Skin epidermis (tissue), 12 donors: Measurements from ENCODE around the gene PDZD2.

Source experiments
- H3K27ac ChIP-seq, 21 experiments: fragments of 200-600 bp; sonication (generic) in 11 of 21; one replicate each; pipeline ENCODE4 v1.5.0; 2020; ENCODE audit warnings: mild to moderate bottlenecking in 3 of 21, inconsistent platforms in 2 of 21, moderate library complexity in 2 of 21
- H3K4me3 ChIP-seq, 7 experiments: fragments of 200-600 bp; sonication (generic) in 2 of 7; one replicate each; pipeline ENCODE4 v1.5.0; 2020; ENCODE audit warnings: inconsistent platforms in 2 of 7, mild to moderate bottlenecking in 2 of 7, moderate library complexity in 1 of 7

PDZD2 gene

GRCh38 chr5:31853398-31854135 lies 214.6 kb downstream of the PDZD2 start:
- Histone ChIP-seq H3K27ac (peak overlapping the region in 10 of 21 experiments; percentile 15 to 83 (median 64)), H3K4me3 (peak overlapping the region in 1 of 7 experiments; percentile 54)

GRCh38 chr5:31854181-31855133 lies 215.5 kb downstream of the PDZD2 start:
- peak overlapping the region in 18 of 21 experiments; percentile 23 to 83 (median 62) for H3K27ac ChIP-seq
- H3K4me3 ChIP-seq, result peak overlapping the region; percentile 31 to 57 (median 46)

GRCh38 chr5:31855134-31856040 lies 216.5 kb downstream of the PDZD2 start:
- Histone ChIP-seq H3K27ac (peak overlapping the region in 18 of 21 experiments; percentile 23 to 83 (median 62)), H3K4me3 (peak overlapping the region; percentile 31 to 57 (median 46))

GRCh38 chr5:31859096-31859495 lies 220.2 kb downstream of the PDZD2 start:
- Histone ChIP-seq H3K4me3 (no peak overlapping the region), H3K27ac (no peak overlapping the region)

DNA sequence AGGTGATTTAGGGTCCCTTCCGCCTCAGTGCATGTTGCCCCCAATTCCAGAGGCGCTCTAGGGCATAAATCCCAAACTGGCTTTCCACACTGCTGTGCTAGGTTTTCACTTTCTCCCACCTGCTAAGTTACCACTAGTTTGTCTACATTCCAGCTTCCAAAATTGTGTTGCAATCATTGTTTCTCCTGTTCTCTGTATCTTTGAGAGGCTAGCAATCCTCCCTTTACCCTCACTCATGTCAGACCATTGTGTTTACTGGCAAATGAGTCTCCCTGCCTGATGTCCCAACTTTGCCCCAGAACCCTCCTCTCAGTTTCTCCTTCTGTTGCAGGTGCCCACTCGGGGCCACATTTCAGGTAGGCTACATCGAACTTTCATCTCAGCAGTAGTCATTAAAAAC lies 221.3 kb downstream of the PDZD2 start:
- no peak overlapping the region for H3K27ac ChIP-seq
- no peak overlapping the region for H3K4me3 ChIP-seq

DNA sequence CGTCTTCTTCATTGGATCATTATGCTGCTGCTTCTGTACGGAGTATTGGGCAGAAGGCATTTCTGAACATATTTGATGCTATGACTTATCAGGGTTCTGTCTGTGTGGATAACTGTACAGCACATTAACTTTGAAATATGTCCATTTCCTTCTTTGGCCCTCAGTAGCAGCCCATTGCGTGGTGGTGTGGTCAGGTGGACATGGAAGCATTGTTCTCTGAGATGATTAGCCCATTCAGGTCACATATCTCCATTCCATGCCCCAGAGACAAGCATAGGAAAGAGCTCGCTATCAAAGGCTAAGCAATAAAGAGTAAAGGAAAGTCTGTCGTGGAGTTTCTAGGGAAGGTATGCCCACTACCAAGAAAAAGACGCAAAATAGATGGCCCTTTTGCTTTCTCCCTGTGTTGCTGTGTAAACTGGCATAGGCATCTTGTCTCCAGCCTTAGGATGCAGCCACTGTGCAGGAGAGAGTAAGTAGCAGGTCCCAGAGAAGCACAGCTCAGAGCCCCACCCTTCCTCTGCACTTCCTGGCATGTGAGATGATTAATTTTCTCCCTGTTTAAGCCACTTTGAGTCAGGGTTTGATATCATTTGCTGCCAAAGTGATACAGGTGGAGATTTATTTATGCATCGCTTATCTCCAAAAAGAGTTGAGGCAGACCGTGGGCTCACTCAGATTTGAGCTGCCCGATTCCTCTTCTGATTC lies 221.9 kb downstream of the PDZD2 start:
- Histone ChIP-seq H3K4me3 (no peak overlapping the region), H3K27ac (no peak overlapping the region)

- no peak overlapping the region for H3K27ac ChIP-seq
Measured at GRCh38 chr5:31861601-31862000, 222.7 kb downstream of the PDZD2 start.

GRCh38 chr5:31863991-31864411 lies 225.1 kb downstream of the PDZD2 start:
- no peak overlapping the region for H3K4me3 ChIP-seq
- no peak overlapping the region for H3K27ac ChIP-seq

More at GRCh38 chr5:31861601-31862000, 222.7 kb downstream of the PDZD2 start:
- H3K4me3 ChIP-seq, result no peak overlapping the region

DNA sequence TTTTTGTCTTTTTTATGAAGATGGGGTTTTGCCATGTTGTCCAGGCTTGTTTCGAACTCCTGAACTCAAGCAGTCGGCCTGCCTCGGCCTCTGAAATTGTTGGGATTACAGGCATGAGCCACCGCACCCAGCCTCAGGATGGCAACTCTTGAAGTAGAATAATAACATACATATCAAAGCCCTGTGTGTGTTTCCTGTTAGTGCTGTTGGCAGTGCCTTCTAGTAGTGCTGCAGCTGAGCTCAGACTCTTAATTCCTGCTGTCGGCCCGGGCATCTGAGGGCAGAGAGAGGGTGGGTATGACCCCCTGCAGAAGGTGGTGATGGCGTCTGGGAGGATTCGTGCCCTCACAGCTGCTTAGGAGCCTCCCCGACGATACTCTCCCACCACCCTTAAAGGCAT lies 227.2 kb downstream of the PDZD2 start:
- H3K27ac ChIP-seq, result no peak overlapping the region
- H3K4me3 ChIP-seq, result no peak overlapping the region

DNA sequence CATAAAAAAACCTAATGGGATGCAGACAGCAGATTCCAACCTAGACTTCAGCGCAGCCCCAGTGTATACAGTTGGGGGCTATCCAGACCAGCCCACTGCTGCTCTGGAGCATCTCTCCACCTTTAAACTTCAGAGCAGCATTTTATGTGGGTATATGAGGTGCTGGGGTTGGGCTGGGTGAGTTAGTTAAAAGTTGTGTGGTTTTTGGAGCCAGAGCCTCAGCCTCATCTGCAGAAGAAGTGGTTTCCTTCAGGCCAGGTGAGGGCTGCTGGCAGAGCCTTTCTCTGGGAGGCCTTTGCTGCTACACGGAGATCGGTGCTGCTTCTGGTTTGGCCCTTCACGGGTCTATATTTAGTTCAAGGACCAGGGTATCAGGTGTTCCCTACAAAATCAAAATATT lies 228.3 kb downstream of the PDZD2 start:
- Histone ChIP-seq H3K27ac (no peak overlapping the region), H3K4me3 (no peak overlapping the region)

DNA sequence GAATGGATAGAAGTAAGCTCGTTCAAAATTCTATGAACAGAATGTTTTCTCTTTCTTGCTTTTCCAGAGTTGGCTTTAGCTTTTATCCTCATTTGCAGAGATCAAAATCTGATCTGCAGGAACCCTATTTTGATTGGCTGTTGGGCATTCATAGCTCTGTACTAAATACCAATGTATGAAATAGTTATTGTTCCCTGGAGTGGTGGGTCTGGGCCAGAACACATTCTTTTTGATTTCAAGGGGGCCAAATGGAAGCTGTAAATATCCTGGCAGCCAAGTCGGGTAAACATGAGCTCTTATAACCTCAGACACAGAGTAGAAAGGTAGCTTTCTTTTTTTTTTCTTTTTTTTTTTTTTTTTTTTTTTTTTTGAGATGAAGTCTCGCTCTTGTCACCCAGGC lies 241.5 kb downstream of the PDZD2 start:
- Histone ChIP-seq H3K27ac (no peak overlapping the region), H3K4me3 (no peak overlapping the region)

DNA sequence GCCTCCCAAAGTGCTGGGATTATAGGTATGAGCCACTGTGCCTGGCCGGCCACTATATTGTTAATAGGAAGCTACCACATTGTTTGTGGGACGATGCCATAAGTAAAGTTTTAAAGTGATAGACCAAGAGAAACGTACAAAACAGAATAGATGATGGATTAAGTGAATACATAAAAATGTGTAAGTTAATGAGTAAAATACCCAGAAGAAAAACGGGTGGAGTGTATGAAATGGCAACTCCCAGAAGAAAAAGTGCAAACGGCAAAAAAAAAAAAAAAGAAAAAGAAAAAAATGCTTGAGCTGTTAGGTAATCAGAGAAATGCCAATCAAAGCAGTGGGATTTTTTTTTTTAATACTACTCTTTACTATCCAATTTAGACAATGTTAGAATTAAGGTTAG lies 246.0 kb downstream of the PDZD2 start:
- Histone ChIP-seq H3K27ac (no peak overlapping the region), H3K4me3 (no peak overlapping the region)

GRCh38 chr5:31886206-31886605 lies 247.3 kb downstream of the PDZD2 start:
- Histone ChIP-seq H3K4me3 (no peak overlapping the region), H3K27ac (no peak overlapping the region)

DNA sequence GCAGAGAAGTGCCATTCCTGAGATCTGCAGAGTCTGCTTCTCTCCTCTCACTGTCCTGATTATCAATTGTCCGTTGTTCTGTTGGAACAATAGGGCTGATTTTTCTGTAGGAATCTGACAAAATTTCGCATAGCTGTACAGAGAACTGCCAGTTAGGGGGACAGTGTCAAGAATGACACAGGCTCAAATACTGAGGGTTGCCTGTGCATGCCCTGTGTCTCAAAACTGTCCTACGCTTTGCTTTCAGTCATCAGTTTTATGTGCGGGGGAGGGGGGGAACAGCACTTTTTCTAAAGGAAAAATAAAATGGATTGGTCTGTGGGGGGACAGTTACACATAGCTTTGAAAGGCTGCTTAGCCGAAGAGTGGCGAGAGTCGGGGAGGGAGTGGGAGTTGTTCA lies 248.6 kb downstream of the PDZD2 start:
- Histone ChIP-seq H3K27ac (no peak overlapping the region), H3K4me3 (no peak overlapping the region)

DNA sequence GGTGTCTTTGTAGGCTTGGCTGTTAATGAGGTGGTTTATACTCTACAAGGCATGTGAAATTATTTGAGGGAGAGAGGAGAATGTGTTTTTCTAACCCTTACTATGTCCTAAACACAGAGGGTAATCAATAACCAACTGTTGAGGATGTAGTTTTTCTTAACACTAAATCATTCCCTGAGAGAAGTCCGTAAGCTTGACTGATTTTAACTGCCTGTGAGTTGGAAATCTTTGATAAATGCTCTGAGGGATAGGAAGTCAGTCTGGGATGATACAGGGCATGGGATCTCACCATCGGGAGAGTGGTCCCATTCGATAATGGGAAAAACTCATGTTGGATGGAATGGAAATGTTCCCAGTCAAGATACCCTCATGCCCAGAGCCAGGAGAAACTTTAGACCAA lies 249.6 kb downstream of the PDZD2 start:
- H3K27ac ChIP-seq, result no peak overlapping the region
- no peak overlapping the region for H3K4me3 ChIP-seq

GRCh38 chr5:31889001-31889561 lies 250.2 kb downstream of the PDZD2 start:
- H3K27ac ChIP-seq, result no peak overlapping the region
- no peak overlapping the region for H3K4me3 ChIP-seq

DNA sequence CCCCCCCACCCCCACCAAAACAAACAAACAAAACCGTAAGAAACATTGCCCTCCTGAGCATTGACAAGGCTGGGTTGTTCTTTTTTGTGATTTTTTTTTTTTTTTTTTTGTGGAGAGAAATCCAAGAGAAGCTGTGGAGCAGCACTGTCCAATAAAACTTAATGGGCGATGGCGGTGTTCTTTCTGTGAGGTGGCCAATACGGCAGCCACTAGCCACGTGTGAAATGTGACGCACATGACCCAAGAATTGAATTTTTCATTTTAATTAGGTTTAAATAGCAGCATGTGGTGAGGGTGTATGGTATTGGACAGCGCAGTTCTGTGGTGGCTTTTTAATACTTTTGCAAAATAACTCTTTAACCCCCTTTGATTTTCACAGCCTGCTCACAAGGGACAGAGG lies 251.1 kb downstream of the PDZD2 start:
- H3K27ac ChIP-seq, result no peak overlapping the region
- no peak overlapping the region for H3K4me3 ChIP-seq

- Histone ChIP-seq H3K27ac (no peak overlapping the region), H3K4me3 (no peak overlapping the region)
Measured at GRCh38 chr5:31894141-31894540, 255.2 kb downstream of the PDZD2 start.
